Ascending aorta (tissue), 2 donors: ENCODE measurements around the gene CXADR. TPM values are rescaled to one million over a fixed set of nuclear protein-coding genes. Genes with fewer than 3 reads are reported as not detected.

Source experiments
- DNase-seq, 2 donors: peaks; one replicate each; pipeline ENCODE4 v3.0.0-alpha.2; 2019; ENCODE audit warnings: low spot score in 2 of 2
- H3K27ac ChIP-seq, 2 donors: fragments of 200-600 bp; sonication (generic); one replicate each; pipeline ENCODE4 v1.5.1; 2016 to 2017; ENCODE audit warnings: mild to moderate bottlenecking in 1 of 2
- H3K27me3 ChIP-seq: fragments of 200-600 bp; sonication (generic); one replicate; pipeline ENCODE4 v1.5.1; 2017
- H3K36me3 ChIP-seq, 2 donors: fragments of 200-600 bp; sonication (generic); one replicate each; pipeline ENCODE4 v1.5.1; 2016
- H3K4me1 ChIP-seq, 2 donors: fragments of 200-600 bp; sonication (generic); one replicate each; pipeline ENCODE4 v1.5.1; 2016 to 2017; ENCODE audit warnings: mild to moderate bottlenecking in 1 of 2
- H3K4me3 ChIP-seq, 2 donors: fragments of 200-600 bp; sonication (generic); one replicate each; pipeline ENCODE4 v1.5.1; 2016 to 2017; ENCODE audit warnings: mild to moderate bottlenecking in 1 of 2
- H3K9me3 ChIP-seq, 2 donors: fragments of 200-600 bp; sonication (generic); one replicate each; pipeline ENCODE4 v1.5.1; 2016
- CTCF ChIP-seq, 3 experiments: fragments of 200-600 bp in 2 of 3; fragments of 450-650 bp in 1 of 3; sonication (generic) in 2 of 3; IDR thresholded peaks; one replicate each; pipeline ENCODE4 v1.5.1; 2016 to 2019; ENCODE audit warnings: antibody characterized with exemption in 3 of 3, mild to moderate bottlenecking in 1 of 3, moderate library complexity in 1 of 3
- intact Hi-C: fragments of 100-400 bp; cut with DNase I; formaldehyde crosslinking; loops from one replicate; pipeline ENCODE4 v1.15.1; 2023
- total RNA-seq: library from RNA; depleted of rRNA; stranded (reverse); fragments of >200 nt; gene quantifications from one replicate; pipeline ENCODE4 v1.1.0, GENCODE V29; 2016

Gene CXADR
- total RNA-seq, 1 donor from 2014 or later = 0.32 TPM

- DNase-seq = no peak
- no peaks in the 10 kb centered on the region for H3K36me3 ChIP-seq
- no peaks in the 10 kb centered on the region for H3K9me3 ChIP-seq
- intact Hi-C loops = no loop called here
- H3K4me3 ChIP-seq = no peak overlapping the region
- TF ChIP-seq CTCF (IDR thresholded peaks at IDR 0.05) = no peak
- H3K27me3 ChIP-seq = no peaks in the 10 kb centered on the region
- H3K4me1 ChIP-seq = no peaks in the 10 kb centered on the region
- H3K27ac ChIP-seq = no peak overlapping the region
These were observed 24.5 kb downstream of the CXADR start for GRCh38 chr21:17537299-17537698.

- Histone ChIP-seq H3K27me3 (no peaks in the 10 kb centered on the region), H3K4me1 (no peaks in the 10 kb centered on the region), H3K36me3 (no peaks in the 10 kb centered on the region), H3K27ac (no peak overlapping the region), H3K4me3 (no peak overlapping the region), H3K9me3 (no peaks in the 10 kb centered on the region)
- intact Hi-C loops = no loop called here
- DNase-seq = no peak
- no peak for TF ChIP-seq CTCF (IDR thresholded peaks at IDR 0.05)
These were observed 25.7 kb downstream of the CXADR start for GRCh38 chr21:17538576-17538975.

GRCh38 chr21:17539323-17539722 lies 26.5 kb downstream of the CXADR start:
- no peak for DNase-seq
- Histone ChIP-seq H3K27ac (no peak overlapping the region), H3K4me3 (no peak overlapping the region), H3K9me3 (no peaks in the 10 kb centered on the region), H3K4me1 (no peaks in the 10 kb centered on the region), H3K36me3 (no peaks in the 10 kb centered on the region), H3K27me3 (no peaks in the 10 kb centered on the region)
- TF ChIP-seq CTCF (IDR thresholded peaks at IDR 0.05) = no peak
- intact Hi-C loops = no loop called here

GRCh38 chr21:17539743-17540341 lies 27.0 kb downstream of the CXADR start:
- no peak overlapping the region for H3K27ac ChIP-seq
- no peak for DNase-seq
- no peak for TF ChIP-seq CTCF (IDR thresholded peaks at IDR 0.05)

GRCh38 chr21:17540530-17540929 lies 27.7 kb downstream of the CXADR start:
- no peaks in the 10 kb centered on the region for H3K27me3 ChIP-seq
- intact Hi-C loops = no loop called here
- H3K9me3 ChIP-seq = no peaks in the 10 kb centered on the region
- no peak for DNase-seq
- H3K4me3 ChIP-seq = no peak overlapping the region
- no peak for TF ChIP-seq CTCF (IDR thresholded peaks at IDR 0.05)
- H3K36me3 ChIP-seq = no peaks in the 10 kb centered on the region
- H3K27ac ChIP-seq = no peak overlapping the region
- H3K4me1 ChIP-seq = no peaks in the 10 kb centered on the region

More at GRCh38 chr21:17539743-17540341, 27.0 kb downstream of the CXADR start:
- Histone ChIP-seq H3K27me3 (no peaks in the 10 kb centered on the region), H3K36me3 (no peaks in the 10 kb centered on the region), H3K9me3 (no peaks in the 10 kb centered on the region), H3K4me1 (no peaks in the 10 kb centered on the region), H3K4me3 (no peak overlapping the region)
- intact Hi-C loops = no loop called here
